Stimulated activated CD4-positive, alpha-beta T cell treated with anti-CD3 and anti-CD28 coated beads, Interleukin-15, amount 100 ng/mL, for 24 hours (primary cell): ENCODE measurements around the gene SRRM5.
"Not testable (repeated sequence)": the region's sequence is repeated elsewhere in the genome, so short reads cannot be mapped to it uniquely, and the experiment has no call there.

Experiments used
- DNase-seq: peaks from one replicate; pipeline ENCODE4 v3.0.0-alpha.2; 2020

Gene SRRM5

GRCh38 chr19:43591904-43592772 is 19.8 kb upstream of the SRRM5 start:
- DNase-seq = no peak

- no peak for DNase-seq
Observed at GRCh38 chr19:43592800-43593350, 19.0 kb upstream of the SRRM5 start.

GRCh38 chr19:43594081-43594697 is 17.7 kb upstream of the SRRM5 start:
- DNase-seq = no peak

- DNase-seq = peak; percentile 79
Observed at GRCh38 chr19:43594710-43595604, 16.9 kb upstream of the SRRM5 start.

- peak; percentile 28 for DNase-seq
Observed at GRCh38 chr19:43595605-43595998, 16.3 kb upstream of the SRRM5 start.

GRCh38 chr19:43595999-43596841 is 15.7 kb upstream of the SRRM5 start, which contains the start of the genes IRGQ and ZNF576:
Gene IRGQ, minus strand, starts transcription at chr19:43596134. Its CDS starts 796 bp downstream, at chr19:43595338.
Gene ZNF576, plus strand, starts transcription at chr19:43596595. Its CDS starts 514 bp downstream, at chr19:43597109.
- DNase-seq = peak; percentile 100

- no peak for DNase-seq
Observed at GRCh38 chr19:43596842-43597461, 14.9 kb upstream of the SRRM5 start.

- DNase-seq = no peak
Observed at GRCh38 chr19:43597876-43598275, 14.0 kb upstream of the SRRM5 start.

GRCh38 chr19:43598445-43599240 is 13.2 kb upstream of the SRRM5 start:
- DNase-seq = no peak

- no peak for DNase-seq
Observed at GRCh38 chr19:43599635-43600295, 12.1 kb upstream of the SRRM5 start.

GRCh38 chr19:43600326-43600725 is 11.6 kb upstream of the SRRM5 start:
- not testable (repeated sequence) for DNase-seq

GRCh38 chr19:43605875-43606568 is 5.9 kb upstream of the SRRM5 start:
- DNase-seq = no peak

- no peak for DNase-seq
Observed at GRCh38 chr19:43606569-43607229, 5.2 kb upstream of the SRRM5 start.

GRCh38 chr19:43607238-43608205 is 4.4 kb upstream of the SRRM5 start:
- no peak for DNase-seq

GRCh38 chr19:43609872-43610271 is 2.0 kb upstream of the SRRM5 start:
- DNase-seq = no peak

- DNase-seq = no peak
Observed at GRCh38 chr19:43610493-43610892, 1.4 kb upstream of the SRRM5 start.

GRCh38 chr19:43612374-43612773 is 486 bp downstream of the SRRM5 start:
- no peak for DNase-seq
